DMS53 treated with DMSO at 0.1 percent for 48 hours (cell line): ENCODE measurements around the gene WLS.

ENCODE experiments used
- DNase-seq: peaks from one replicate; lab custom pipeline; 2025; ENCODE audit not compliant: unreplicated experiment; lab: John Stamatoyannopoulos, UW

The WLS gene

DNA sequence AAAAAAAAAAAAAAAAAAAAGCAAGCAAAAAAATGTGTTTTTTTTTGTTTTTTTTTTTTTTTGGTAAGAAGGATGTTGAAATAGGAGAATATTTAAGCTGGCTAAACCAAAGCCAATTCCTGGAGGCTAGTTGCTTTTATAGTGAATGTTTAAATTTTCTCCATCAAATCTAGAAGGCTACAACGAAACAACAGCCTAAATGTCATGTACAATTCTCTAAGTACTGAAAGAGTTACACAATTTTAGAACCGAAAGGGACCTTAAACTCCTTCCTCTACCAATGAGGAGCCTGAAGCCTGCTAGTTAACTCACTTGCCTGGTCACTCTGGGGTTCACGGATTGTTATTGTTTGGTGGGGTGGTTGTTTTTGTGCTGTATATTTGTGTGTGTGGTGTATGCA, 3.5 kb downstream of the WLS start:
- no peak for DNase-seq

DNA sequence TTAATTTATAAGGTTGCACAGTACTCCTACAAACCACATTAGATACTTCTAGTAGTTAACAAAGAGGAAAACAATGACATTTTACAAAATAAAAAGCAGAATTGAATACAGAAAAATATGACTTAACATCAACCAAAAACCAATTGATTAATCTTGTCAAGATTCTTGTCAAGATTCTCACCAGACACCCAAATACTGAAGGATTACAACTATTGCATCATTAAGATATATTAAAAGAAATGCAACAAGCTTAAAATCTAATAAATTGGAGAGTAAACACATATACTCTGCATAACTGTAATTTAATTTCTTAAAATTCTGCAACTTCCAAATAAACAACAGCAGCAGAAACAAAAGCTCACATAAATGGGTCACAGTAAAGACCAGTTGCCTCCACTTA, 4.7 kb downstream of the WLS start:
- no peak for DNase-seq

DNA sequence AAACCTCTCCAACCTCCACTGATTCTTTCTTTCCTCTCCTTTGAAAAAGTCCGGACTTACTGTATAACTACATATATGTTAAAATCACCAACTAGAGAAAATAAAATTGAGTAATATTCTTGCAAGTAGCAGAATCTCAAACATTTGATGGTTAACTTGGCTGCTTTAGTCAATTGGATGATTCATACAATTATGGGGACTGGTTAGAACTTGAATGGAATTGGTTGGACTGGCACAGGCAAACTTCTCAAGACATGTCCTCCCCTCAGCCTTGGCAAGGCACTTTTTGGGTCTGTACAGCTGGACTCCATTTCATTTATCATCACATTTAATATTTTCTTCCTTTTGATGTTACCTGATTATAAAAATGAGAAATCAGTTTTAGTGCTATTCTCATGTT, 6.5 kb downstream of the WLS start:
- DNase-seq = no peak

DNA sequence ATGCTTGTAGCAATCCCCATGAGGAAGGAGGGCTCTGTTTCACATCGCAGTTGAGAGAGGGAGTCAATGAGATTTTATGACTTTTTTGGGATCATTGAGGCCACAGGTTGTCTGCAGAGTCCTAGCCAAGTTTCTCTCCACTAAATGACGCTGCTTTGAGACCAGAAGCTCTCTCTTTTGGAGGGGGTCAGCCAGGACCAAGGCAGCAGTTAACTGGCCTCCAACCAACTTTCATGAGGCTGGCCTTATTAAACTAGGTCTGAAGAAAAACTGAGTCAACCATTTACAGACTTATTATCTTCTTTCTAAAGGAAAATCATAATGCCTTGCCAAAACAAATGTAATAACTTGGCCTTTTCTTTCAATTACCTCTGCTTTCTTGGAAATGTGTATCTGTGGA, 8.6 kb downstream of the WLS start:
- DNase-seq = no peak

GRCh38 chr1:68221980-68222373, 10.3 kb downstream of the WLS start:
- DNase-seq = no peak

DNA sequence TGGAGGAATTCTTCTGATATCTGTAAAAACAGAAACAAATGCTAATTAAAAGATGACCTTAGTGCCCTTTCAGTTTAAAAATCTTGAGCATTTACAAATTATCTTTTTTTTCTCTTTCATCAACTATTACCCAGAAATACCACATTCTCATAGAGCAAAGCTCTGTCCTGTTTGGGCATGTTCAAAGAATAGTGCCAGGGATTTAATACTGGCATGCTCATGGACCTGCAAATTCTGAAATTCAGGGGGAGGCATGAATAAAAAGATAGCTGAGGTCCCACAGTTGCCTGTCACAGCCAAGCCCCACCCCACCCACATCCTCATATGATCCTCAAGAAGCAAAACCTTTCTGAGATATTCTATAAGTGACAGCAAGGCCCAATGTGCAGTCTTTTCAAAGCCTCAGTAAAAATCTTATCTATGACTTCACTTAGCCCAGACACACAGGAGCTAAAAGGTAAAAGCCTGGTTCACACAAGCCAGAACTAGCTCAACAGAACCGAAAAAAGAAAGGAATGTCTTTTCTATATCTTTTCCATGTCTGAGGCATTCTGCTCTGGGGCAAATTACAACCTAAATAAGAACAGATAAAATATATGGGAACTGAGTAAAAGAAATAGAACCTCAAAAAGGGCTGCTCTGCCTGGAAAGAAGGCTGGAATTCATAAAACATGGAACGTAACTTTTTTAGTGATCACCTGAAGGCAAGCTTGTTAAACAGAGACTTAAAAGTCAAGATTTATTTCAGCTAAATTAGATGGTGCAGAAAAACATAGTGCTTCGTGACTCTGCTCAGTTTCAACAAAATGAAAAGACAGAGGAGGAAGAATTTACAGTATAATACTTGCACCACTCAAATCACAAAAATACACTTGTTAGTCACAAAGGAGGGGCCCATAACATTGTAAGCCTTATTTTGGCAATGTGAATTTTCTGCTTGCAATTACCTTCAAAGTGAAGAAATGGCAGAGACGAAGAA, 11.0 kb downstream of the WLS start:
- no peak for DNase-seq

- DNase-seq = no peak
Measured at GRCh38 chr1:68220420-68220819, 11.9 kb downstream of the WLS start.

- DNase-seq = no peak
Measured at GRCh38 chr1:68218490-68218889, 13.8 kb downstream of the WLS start.

DNA sequence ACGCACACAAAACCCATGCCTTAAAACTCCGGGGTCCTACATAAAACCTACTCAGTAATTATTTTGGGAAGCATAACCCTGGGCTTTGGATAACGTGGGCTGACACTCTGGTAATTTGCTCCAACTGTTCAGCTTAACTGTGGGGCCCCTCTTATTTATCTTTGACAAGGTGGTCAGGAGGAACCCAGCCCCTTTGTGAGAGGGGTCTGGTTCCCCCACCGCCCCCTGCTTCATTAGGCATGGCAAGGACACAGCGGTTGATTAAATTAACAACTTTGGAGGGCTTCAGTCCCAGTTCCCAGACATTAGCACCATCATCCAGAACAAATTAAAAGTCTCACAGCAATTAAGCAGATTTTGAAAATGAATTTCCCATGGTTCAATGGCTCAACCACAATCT, 14.7 kb downstream of the WLS start:
- DNase-seq = no peak

DNA sequence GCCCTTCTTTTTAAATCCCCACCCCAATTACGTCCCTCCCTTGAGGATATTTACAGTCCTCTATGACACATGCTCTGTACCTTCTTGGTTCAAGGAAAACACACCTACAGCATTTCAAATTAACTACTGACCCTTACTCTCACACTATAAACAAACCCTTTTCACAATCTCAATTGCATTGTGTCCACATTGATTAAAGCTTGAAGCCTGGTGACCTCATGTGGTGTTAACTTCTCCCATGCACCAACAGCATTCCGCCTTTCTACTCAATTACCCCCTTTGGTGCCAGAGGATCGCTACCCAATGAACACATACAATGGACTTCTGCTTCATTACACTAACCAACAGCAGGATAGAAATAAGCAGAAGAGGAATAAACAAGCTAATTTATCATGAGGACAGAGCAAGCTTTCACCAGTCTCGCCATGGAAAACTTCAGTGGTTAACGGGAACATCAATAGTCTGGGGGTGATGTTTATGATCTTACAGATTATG, 15.2 kb downstream of the WLS start:
- DNase-seq = no peak

DNA sequence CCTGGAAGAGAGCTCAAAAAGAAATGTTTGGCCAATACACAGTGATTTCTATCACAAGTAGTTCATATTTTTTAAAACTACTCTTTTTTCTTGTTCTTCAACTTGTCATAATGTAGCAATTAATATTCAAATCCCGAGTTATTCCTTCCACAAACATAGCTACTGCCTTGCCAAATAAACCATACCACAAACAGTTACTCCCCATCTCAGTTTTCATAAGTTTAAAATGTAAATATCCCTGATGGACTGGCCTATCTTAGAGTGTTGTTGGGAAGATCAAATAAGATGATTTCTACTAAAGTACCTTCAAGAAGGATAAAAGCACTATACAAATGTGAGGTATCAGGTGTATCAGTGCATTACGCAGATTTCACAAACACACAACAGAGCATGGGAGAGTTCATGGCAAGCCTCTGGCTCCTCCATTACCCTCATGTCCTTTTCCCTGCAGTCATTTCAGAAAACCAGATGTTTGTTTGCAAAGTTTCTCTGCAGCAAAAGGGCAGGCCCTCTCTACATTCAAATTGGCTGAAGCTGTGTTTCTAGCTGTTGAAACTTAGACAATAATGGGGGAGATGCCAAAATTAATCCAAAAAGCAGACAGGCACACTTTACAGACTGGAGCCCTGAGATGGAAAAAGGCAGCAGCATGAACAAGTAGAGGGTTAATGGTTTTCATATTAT, 16.1 kb downstream of the WLS start:
- DNase-seq = no peak

- DNase-seq = no peak
Measured at GRCh38 chr1:68213843-68214242, 18.5 kb downstream of the WLS start.

GRCh38 chr1:68211761-68212380, 20.5 kb downstream of the WLS start:
- DNase-seq = no peak

DNA sequence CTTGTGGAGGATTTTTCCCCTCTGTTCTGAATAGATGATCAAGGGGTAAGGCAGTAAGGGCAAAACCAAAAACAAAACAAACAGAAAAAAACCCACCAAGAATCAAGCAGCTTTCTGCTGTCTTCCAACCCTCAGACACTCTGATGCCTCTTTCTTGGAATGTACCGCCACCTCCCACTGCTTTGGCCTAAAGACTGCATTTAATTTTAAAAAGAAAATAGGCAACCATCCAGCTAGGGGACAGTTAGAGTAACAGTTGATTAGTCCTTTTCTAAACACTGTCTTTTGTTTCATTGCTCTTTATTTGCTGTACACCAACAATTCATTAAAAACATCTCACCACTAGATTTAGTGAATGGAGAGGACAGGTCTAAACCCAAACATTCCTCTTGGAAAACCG, 21.5 kb downstream of the WLS start:
- no peak for DNase-seq

GRCh38 chr1:68210027-68210426, 22.3 kb downstream of the WLS start:
- no peak for DNase-seq

GRCh38 chr1:68206848-68207689, 25.3 kb downstream of the WLS start:
- no peak for DNase-seq

DNA sequence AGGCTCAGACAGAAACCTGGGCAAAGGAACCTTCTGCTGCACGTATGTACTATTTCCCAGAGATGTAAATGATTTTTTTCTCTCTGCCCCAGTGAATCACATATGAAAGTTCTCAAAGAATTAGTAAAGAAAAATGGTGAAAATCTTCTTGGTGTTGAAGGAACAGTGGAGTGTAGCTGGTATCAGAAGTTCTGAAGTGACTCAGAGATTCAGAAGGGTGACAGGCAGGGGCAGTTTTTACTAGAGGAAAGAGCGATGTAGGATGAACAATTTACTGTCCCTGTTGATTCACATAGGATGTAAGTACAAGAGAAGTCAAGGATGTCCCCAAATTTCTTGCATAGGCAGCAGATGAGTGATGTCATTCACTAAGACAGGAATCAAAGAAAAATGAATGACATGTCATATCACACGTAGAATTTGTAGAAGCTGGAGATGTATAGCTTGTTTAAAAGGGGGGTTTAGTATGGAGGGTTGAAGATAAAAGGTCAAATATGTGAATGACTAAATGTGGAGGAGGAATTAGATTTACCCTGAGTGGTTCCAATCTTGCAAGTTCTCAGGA, 26.4 kb downstream of the WLS start:
- DNase-seq = no peak

DNA sequence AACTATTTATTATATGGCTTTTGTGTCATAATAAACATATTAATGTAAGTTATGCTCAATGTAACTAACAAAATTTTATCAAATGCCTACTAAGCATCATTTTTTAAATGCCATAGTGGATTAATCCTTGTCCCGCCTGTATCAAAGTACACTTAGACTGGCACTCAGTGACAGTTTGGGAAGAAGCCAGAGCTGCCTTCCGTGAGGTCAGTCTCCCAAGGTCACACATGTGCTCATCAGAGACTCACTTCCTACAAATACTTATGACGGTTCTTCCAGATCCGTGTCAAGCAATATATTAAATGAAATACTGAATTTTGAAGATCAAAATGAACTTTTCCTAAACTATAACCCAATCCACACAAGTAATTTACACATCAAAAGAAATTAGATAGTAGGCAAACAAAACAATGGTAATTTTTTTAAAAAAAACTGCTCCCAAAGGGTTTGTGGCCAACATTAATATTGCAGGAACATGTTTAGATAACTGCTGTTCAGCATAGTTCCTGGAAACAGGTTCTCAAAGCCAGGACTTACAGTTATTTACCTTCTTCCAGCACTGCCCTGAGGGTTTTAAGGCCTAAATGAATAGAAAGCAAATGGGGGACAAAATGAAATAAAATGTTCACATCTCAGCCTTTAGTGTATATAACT, 27.2 kb downstream of the WLS start:
- DNase-seq = no peak

GRCh38 chr1:68202239-68202832, 30.0 kb downstream of the WLS start:
- no peak for DNase-seq
